HepG2 (cell line): ENCODE results near the gene PFN1. TPM values are rescaled to one million over a fixed set of nuclear protein-coding genes. Genes with fewer than 3 reads are reported as not detected.

Source experiments
- ATF7 ChIP-seq, 2 experiments: fragments of 450-650 bp in 1 of 2; sonication (generic) in 1 of 2; formaldehyde crosslinking in 1 of 2; IDR thresholded peaks; 2 replicates each; pipeline versions ENCODE4 v1.4.0 to v1.6.1; 2016 to 2020; ENCODE audit warnings: antibody characterized with exemption in 1 of 2, mild to moderate bottlenecking in 1 of 2, missing genetic modification reagents in 1 of 2
- DR1 ChIP-seq: sonication (generic); formaldehyde crosslinking; IDR thresholded peaks from 2 replicates; pipeline ENCODE4 v1.8.0; 2021; ENCODE audit warnings: mild to moderate bottlenecking, missing genetic modification reagents, inconsistent platforms
- KLF11 ChIP-seq: IDR thresholded peaks from 2 replicates; pipeline ENCODE4 v1.6.1; 2016; ENCODE audit warnings: missing compliant biosample characterization
- MAX ChIP-seq: IDR thresholded peaks from 2 replicates; pipeline ENCODE4 v1.6.1; 2012; ENCODE audit warnings: inconsistent platforms
- MXD1 ChIP-seq: sonication (generic); formaldehyde crosslinking; IDR thresholded peaks from 2 replicates; pipeline ENCODE4 v1.4.0; 2020; ENCODE audit warnings: mild to moderate bottlenecking, missing genetic modification reagents
- NAIF1 ChIP-seq: sonication (generic); formaldehyde crosslinking; IDR thresholded peaks from 2 replicates; pipeline ENCODE4 v1.5.0; 2020; ENCODE audit warnings: mild to moderate bottlenecking, missing genetic modification reagents, borderline replicate concordance
- PBX3 ChIP-seq: sonication (generic); formaldehyde crosslinking; IDR thresholded peaks from 2 replicates; pipeline ENCODE4 v1.8.1; 2023; ENCODE audit warnings: missing genetic modification reagents, inconsistent platforms, borderline replicate concordance
- SAP130 ChIP-seq: IDR thresholded peaks from 2 replicates; pipeline ENCODE4 v1.6.1; 2016; ENCODE audit warnings: low read depth
- TEAD2 ChIP-seq: sonication (generic); formaldehyde crosslinking; IDR thresholded peaks from 2 replicates; pipeline ENCODE4 v1.9.0; 2021; ENCODE audit warnings: missing genetic modification reagents
- TERF1 ChIP-seq: sonication (generic); formaldehyde crosslinking; IDR thresholded peaks from 2 replicates; pipeline ENCODE4 v1.8.0; 2022; ENCODE audit warnings: mild to moderate bottlenecking, missing genetic modification reagents, moderate library complexity
- TGIF2 ChIP-seq: IDR thresholded peaks from 2 replicates; pipeline ENCODE4 v1.6.1; 2016; ENCODE audit warnings: control low read depth, missing compliant biosample characterization
- ZFP36L1 ChIP-seq: sonication (generic); formaldehyde crosslinking; IDR thresholded peaks from 2 replicates; pipeline ENCODE4 v1.8.0; 2022; ENCODE audit warnings: mild to moderate bottlenecking, missing genetic modification reagents, moderate library complexity
- ZFP90 ChIP-seq: sonication (generic); formaldehyde crosslinking; IDR thresholded peaks from 2 replicates; pipeline ENCODE4 v1.8.0; 2022; ENCODE audit warnings: missing genetic modification reagents, mild to moderate bottlenecking, inconsistent platforms, borderline replicate concordance
- ZNF18 ChIP-seq: sonication (generic); formaldehyde crosslinking; IDR thresholded peaks from 2 replicates; pipeline ENCODE4 v1.8.0; 2022; ENCODE audit warnings: mild to moderate bottlenecking, missing genetic modification reagents; ENCODE audit not compliant: insufficient replicate concordance
- ZNF558 ChIP-seq: sonication (generic); formaldehyde crosslinking; IDR thresholded peaks from 2 replicates; pipeline ENCODE4 v1.9.0; 2022; ENCODE audit warnings: mild to moderate bottlenecking, missing genetic modification reagents, borderline replicate concordance
- polyA plus RNA-seq, 8 experiments: library from polyadenylated mRNA; depleted of rRNA in 3 of 8; stranded (reverse) in 7 of 8; unstranded in 1 of 8; fragments of >200 nt; fragmentation: Illumina TruSeq in 4 of 8; extraction: Trizol in 4 of 8; gene quantifications; 2 replicates each; pipeline versions ENCODE4 v1.2.1 to v1.2.3, GENCODE V29; 2011 to 2016; ENCODE audit warnings: low read depth in 4 of 8, missing spikeins in 1 of 8, mixed read lengths in 1 of 8; ENCODE audit not compliant: insufficient read depth in 1 of 8
- total RNA-seq, 5 experiments: library from RNA; depleted of rRNA; stranded (reverse); fragments of >200 nt; fragmentation: Illumina TruSeq; extraction: Trizol; gene quantifications; 2 replicates each; pipeline ENCODE4 v1.2.3, GENCODE V29; 2016; ENCODE audit warnings: low read depth in 1 of 5
- TF ChIP-seq, protein P1 (sequence below): IDR thresholded peaks from 2 replicates; pipeline ENCODE4 v1.6.1; 2012; ENCODE audit warnings: low read length, improper control_type of control experiment
- TF ChIP-seq, protein P2 (sequence below): sonication (generic); formaldehyde crosslinking; IDR thresholded peaks from 2 replicates; pipeline ENCODE4 v1.5.1; 2020; ENCODE audit warnings: mild to moderate bottlenecking, missing genetic modification reagents, borderline replicate concordance

PFN1 gene
- total and polyA plus RNA-seq, 2 of the 13 experiments (the other 11 are each of a cell fraction or from before 2014, with no cell fraction given) = 494 to 613 TPM

DNA sequence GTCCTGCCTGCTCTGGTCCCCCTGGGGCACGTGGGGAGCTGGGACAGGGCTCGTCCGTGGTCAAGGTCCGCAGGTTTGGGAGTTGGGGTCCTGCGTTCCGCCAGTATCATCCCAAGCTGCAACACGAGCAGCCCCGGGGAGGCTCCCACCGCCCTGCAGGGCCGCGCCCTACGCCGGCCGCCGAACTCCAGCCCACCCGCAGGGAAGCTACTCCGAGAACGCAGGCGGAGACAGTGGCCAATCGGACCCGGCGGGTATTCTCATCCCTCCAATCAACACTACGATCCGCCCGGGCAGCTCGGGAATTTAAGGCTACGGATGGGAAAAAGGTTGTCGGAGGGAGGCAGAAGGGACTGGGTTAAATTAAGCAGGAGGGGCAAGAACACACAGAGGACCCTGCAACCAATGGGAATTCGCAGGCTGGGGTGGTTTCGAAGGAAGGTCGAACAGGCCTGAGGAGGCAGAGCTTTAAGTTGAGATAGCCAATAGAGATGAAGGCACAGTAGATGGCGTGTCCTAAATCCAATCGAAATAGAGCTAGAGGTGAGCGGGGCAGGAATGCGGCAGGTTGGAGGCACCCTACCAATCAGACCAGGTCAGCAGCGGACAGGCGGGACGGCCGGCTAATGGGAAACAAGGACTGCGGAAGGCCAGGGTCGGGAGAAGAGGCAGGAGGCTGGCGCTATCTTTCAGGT is 18.7 kb upstream of the PFN1 start (continued):
- TF ChIP-seq ZNF18 (CRISPR knock-in tag) = peak; percentile 24
- TF ChIP-seq ZFP90 (CRISPR knock-in tag) = peak; percentile 52; the same call in 1 of the 2 replicates
- peak; percentile 55; the same call in 1 of the 2 replicates for TF ChIP-seq MXD1 (CRISPR knock-in tag)
- TF ChIP-seq ZNF558 = 0 out of 2 replicates have a peak, but pooled peaks have one; percentile 29
- TF ChIP-seq, protein P1, sequence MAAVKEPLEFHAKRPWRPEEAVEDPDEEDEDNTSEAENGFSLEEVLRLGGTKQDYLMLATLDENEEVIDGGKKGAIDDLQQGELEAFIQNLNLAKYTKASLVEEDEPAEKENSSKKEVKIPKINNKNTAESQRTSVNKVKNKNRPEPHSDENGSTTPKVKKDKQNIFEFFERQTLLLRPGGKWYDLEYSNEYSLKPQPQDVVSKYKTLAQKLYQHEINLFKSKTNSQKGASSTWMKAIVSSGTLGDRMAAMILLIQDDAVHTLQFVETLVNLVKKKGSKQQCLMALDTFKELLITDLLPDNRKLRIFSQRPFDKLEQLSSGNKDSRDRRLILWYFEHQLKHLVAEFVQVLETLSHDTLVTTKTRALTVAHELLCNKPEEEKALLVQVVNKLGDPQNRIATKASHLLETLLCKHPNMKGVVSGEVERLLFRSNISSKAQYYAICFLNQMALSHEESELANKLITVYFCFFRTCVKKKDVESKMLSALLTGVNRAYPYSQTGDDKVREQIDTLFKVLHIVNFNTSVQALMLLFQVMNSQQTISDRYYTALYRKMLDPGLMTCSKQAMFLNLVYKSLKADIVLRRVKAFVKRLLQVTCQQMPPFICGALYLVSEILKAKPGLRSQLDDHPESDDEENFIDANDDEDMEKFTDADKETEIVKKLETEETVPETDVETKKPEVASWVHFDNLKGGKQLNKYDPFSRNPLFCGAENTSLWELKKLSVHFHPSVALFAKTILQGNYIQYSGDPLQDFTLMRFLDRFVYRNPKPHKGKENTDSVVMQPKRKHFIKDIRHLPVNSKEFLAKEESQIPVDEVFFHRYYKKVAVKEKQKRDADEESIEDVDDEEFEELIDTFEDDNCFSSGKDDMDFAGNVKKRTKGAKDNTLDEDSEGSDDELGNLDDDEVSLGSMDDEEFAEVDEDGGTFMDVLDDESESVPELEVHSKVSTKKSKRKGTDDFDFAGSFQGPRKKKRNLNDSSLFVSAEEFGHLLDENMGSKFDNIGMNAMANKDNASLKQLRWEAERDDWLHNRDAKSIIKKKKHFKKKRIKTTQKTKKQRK = peak; percentile 93
- no peak for TF ChIP-seq ATF7 (IDR thresholded peaks at IDR 0.05)
- 0 out of 2 replicates have a peak, but pooled peaks have one; percentile 46 for TF ChIP-seq ATF7 (CRISPR knock-in tag; IDR thresholded peaks at IDR 0.05)
- peak; percentile 53; the same call in 1 of the 2 replicates for TF ChIP-seq SAP130 (CRISPR knock-in tag)
- peak; percentile 20; the same call in 1 of the 2 replicates for TF ChIP-seq TGIF2
- no peak for TF ChIP-seq KLF11
- peak; percentile 83; the same call in 1 of the 2 replicates for TF ChIP-seq PBX3 (CRISPR knock-in tag)
- TF ChIP-seq TERF1 (CRISPR knock-in tag) = no peak
- peak; percentile 14; the same call in 1 of the 2 replicates for TF ChIP-seq ZFP36L1 (CRISPR knock-in tag)
- peak; percentile 75; the same call in 1 of the 2 replicates for TF ChIP-seq NAIF1
- TF ChIP-seq MAX = peak; percentile 50; the same call in 1 of the 2 replicates
- TF ChIP-seq, protein P2, sequence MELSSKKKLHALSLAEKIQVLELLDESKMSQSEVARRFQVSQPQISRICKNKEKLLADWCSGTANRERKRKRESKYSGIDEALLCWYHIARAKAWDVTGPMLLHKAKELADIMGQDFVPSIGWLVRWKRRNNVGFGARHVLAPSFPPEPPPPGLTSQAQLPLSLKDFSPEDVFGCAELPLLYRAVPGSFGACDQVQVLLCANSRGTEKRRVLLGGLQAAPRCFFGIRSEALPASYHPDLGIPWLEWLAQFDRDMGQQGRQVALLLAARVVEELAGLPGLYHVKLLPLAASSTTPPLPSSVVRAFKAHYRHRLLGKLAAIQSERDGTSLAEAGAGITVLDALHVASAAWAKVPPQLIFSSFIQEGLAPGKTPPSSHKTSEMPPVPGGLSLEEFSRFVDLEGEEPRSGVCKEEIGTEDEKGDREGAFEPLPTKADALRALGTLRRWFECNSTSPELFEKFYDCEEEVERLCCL = peak; percentile 74; the same call in 1 of the 2 replicates
- peak; percentile 88 for TF ChIP-seq TEAD2 (CRISPR knock-in tag)
- peak; percentile 46; the same call in 1 of the 2 replicates for TF ChIP-seq DR1 (CRISPR knock-in tag)
